ENCODE data around the gene SEPTIN12.
"Not testable (repeated sequence)": the region's sequence is repeated elsewhere in the genome, so short reads cannot be mapped to it uniquely, and the experiment has no call there.

The SEPTIN12 gene

GRCh38 chr16:4795828-4796572 is 7.9 kb upstream of the SEPTIN12 start:
- no peaks in the 10 kb centered on the region for H3K27me3 ChIP-seq (ENCODE audit: control insufficient read depth in 1 of 2, insufficient read depth in 2 of 2, low read length in 2 of 2)
- H3K9ac ChIP-seq (ENCODE audit: low read length in 2 of 2): no peak overlapping the region
- H3K36me3 ChIP-seq (ENCODE audit: control insufficient read depth in 2 of 2, insufficient read depth in 2 of 2, low read length in 2 of 2): peaks cover 10 to 25% of the 10 kb centered on the region in 2 donors
- H3K4me3 ChIP-seq (ENCODE audit: low read length in 2 of 2): no peak overlapping the region
- no peaks in the 10 kb centered on the region for H3K9me3 ChIP-seq (ENCODE audit: control insufficient read depth in 2 of 2, low read length in 2 of 2)
- H3K27ac ChIP-seq (ENCODE audit: low read length): no peak overlapping the region
- peaks cover 9% of the 10 kb centered on the region for H3K4me1 ChIP-seq (ENCODE audit: control insufficient read depth, insufficient read depth, low read length)

- H3K9me3 ChIP-seq (ENCODE audit: control insufficient read depth in 2 of 2, low read length in 2 of 2): no peaks in the 10 kb centered on the region
- H3K27me3 ChIP-seq (ENCODE audit: control insufficient read depth in 1 of 2, insufficient read depth in 2 of 2, low read length in 2 of 2): no peaks in the 10 kb centered on the region
- no peak within 1 kb of the TSS for H3K4me3 ChIP-seq (ENCODE audit: low read length in 2 of 2)
- H3K27ac ChIP-seq (ENCODE audit: low read length): no peak within 1 kb of the TSS
- H3K4me1 ChIP-seq (ENCODE audit: control insufficient read depth, insufficient read depth, low read length): peaks cover 2% of the 10 kb centered on the region
- peaks cover 10 to 25% of the 10 kb centered on the region in 2 donors for H3K36me3 ChIP-seq (ENCODE audit: control insufficient read depth in 2 of 2, insufficient read depth in 2 of 2, low read length in 2 of 2)
- H3K9ac ChIP-seq (ENCODE audit: low read length in 2 of 2): no peak within 1 kb of the TSS
These were observed 7.2 kb upstream of the SEPTIN12 start, which contains the start of gene SMIM22 for GRCh38 chr16:4795181-4795827. Gene SMIM22, plus strand, starts transcription at chr16:4795369. Its CDS starts 366 bp downstream, at chr16:4795735.

- H3K4me1 ChIP-seq (ENCODE audit: control insufficient read depth, insufficient read depth, low read length): no peaks in the 10 kb centered on the region
- H3K9me3 ChIP-seq (ENCODE audit: control insufficient read depth in 2 of 2, low read length in 2 of 2): no peaks in the 10 kb centered on the region
- H3K36me3 ChIP-seq (ENCODE audit: control insufficient read depth in 2 of 2, insufficient read depth in 2 of 2, low read length in 2 of 2): peaks cover 3 to 10% of the 10 kb centered on the region in 2 donors
- H3K9ac ChIP-seq (ENCODE audit: low read length in 2 of 2): no peak overlapping the region
- no peak overlapping the region for H3K4me3 ChIP-seq (ENCODE audit: low read length in 2 of 2)
- peaks cover 0 to 2% of the 10 kb centered on the region in 2 donors for H3K27me3 ChIP-seq (ENCODE audit: control insufficient read depth in 1 of 2, insufficient read depth in 2 of 2, low read length in 2 of 2)
- no peak overlapping the region for H3K27ac ChIP-seq (ENCODE audit: low read length)
These were observed 4.9 kb upstream of the SEPTIN12 start for GRCh38 chr16:4792951-4793513.

GRCh38 chr16:4790871-4791270 is 2.7 kb upstream of the SEPTIN12 start:
- H3K4me3 ChIP-seq (ENCODE audit: low read length in 2 of 2): no peak overlapping the region
- H3K9me3 ChIP-seq (ENCODE audit: control insufficient read depth in 2 of 2, low read length in 2 of 2): no peaks in the 10 kb centered on the region
- H3K9ac ChIP-seq (ENCODE audit: low read length in 2 of 2): no peak overlapping the region
- no peaks in the 10 kb centered on the region for H3K4me1 ChIP-seq (ENCODE audit: control insufficient read depth, insufficient read depth, low read length)
- peaks cover 0 to under 1% of the 10 kb centered on the region in 2 donors for H3K36me3 ChIP-seq (ENCODE audit: control insufficient read depth in 2 of 2, insufficient read depth in 2 of 2, low read length in 2 of 2)
- no peak overlapping the region for H3K27ac ChIP-seq (ENCODE audit: low read length)
- peaks cover 0 to 2% of the 10 kb centered on the region in 2 donors for H3K27me3 ChIP-seq (ENCODE audit: control insufficient read depth in 1 of 2, insufficient read depth in 2 of 2, low read length in 2 of 2)

GRCh38 chr16:4790261-4790660 is 2.1 kb upstream of the SEPTIN12 start:
- peaks cover 0 to 2% of the 10 kb centered on the region in 2 donors for H3K27me3 ChIP-seq (ENCODE audit: control insufficient read depth in 1 of 2, insufficient read depth in 2 of 2, low read length in 2 of 2)
- H3K27ac ChIP-seq (ENCODE audit: low read length): no peak overlapping the region
- no peaks in the 10 kb centered on the region for H3K9me3 ChIP-seq (ENCODE audit: control insufficient read depth in 2 of 2, low read length in 2 of 2)
- no peaks in the 10 kb centered on the region for H3K36me3 ChIP-seq (ENCODE audit: control insufficient read depth in 2 of 2, insufficient read depth in 2 of 2, low read length in 2 of 2)
- no peak overlapping the region for H3K9ac ChIP-seq (ENCODE audit: low read length in 2 of 2)
- H3K4me3 ChIP-seq (ENCODE audit: low read length in 2 of 2): no peak overlapping the region
- no peaks in the 10 kb centered on the region for H3K4me1 ChIP-seq (ENCODE audit: control insufficient read depth, insufficient read depth, low read length)

- H3K9me3 ChIP-seq (ENCODE audit: control insufficient read depth in 2 of 2, low read length in 2 of 2): no peaks in the 10 kb centered on the region
- no peak overlapping the region for H3K9ac ChIP-seq (ENCODE audit: low read length in 2 of 2)
- no peaks in the 10 kb centered on the region for H3K4me1 ChIP-seq (ENCODE audit: control insufficient read depth, insufficient read depth, low read length)
- no peaks in the 10 kb centered on the region for H3K36me3 ChIP-seq (ENCODE audit: control insufficient read depth in 2 of 2, insufficient read depth in 2 of 2, low read length in 2 of 2)
- H3K27me3 ChIP-seq (ENCODE audit: control insufficient read depth in 1 of 2, insufficient read depth in 2 of 2, low read length in 2 of 2): peaks cover 0 to 2% of the 10 kb centered on the region in 2 donors
- no peak overlapping the region for H3K27ac ChIP-seq (ENCODE audit: low read length)
- no peak overlapping the region for H3K4me3 ChIP-seq (ENCODE audit: low read length in 2 of 2)
These were observed 765 bp upstream of the SEPTIN12 start for GRCh38 chr16:4788910-4789309.

GRCh38 chr16:4788489-4788889 is 344 bp upstream of the SEPTIN12 start:
- H3K4me1 ChIP-seq (ENCODE audit: control insufficient read depth, insufficient read depth, low read length): no peaks in the 10 kb centered on the region
- H3K27me3 ChIP-seq (ENCODE audit: control insufficient read depth in 1 of 2, insufficient read depth in 2 of 2, low read length in 2 of 2): peaks cover 0 to 2% of the 10 kb centered on the region in 2 donors
- H3K36me3 ChIP-seq (ENCODE audit: control insufficient read depth in 2 of 2, insufficient read depth in 2 of 2, low read length in 2 of 2): no peaks in the 10 kb centered on the region
- no peak overlapping the region for H3K9ac ChIP-seq (ENCODE audit: low read length in 2 of 2)
- no peak overlapping the region for H3K4me3 ChIP-seq (ENCODE audit: low read length in 2 of 2)
- H3K9me3 ChIP-seq (ENCODE audit: control insufficient read depth in 2 of 2, low read length in 2 of 2): no peaks in the 10 kb centered on the region
- H3K27ac ChIP-seq (ENCODE audit: low read length): no peak overlapping the region

- H3K4me1 ChIP-seq (ENCODE audit: control insufficient read depth, insufficient read depth, low read length): no peaks in the 10 kb centered on the region
- H3K27ac ChIP-seq (ENCODE audit: low read length): no peak overlapping the region
- H3K9me3 ChIP-seq (ENCODE audit: control insufficient read depth in 2 of 2, low read length in 2 of 2): no peaks in the 10 kb centered on the region
- no peak overlapping the region for H3K9ac ChIP-seq (ENCODE audit: low read length in 2 of 2)
- H3K27me3 ChIP-seq (ENCODE audit: control insufficient read depth in 1 of 2, insufficient read depth in 2 of 2, low read length in 2 of 2): peaks cover 0 to 2% of the 10 kb centered on the region in 2 donors
- H3K36me3 ChIP-seq (ENCODE audit: control insufficient read depth in 2 of 2, insufficient read depth in 2 of 2, low read length in 2 of 2): no peaks in the 10 kb centered on the region
- no peak overlapping the region for H3K4me3 ChIP-seq (ENCODE audit: low read length in 2 of 2)
These were observed 1.1 kb downstream of the SEPTIN12 start for GRCh38 chr16:4787068-4787467.

- Histone ChIP-seq H3K27me3 (ENCODE audit: control insufficient read depth in 1 of 2, insufficient read depth in 2 of 2, low read length in 2 of 2) (peaks cover 0 to 2% of the 10 kb centered on the region in 2 donors), H3K9ac (ENCODE audit: low read length in 2 of 2) (no peak overlapping the region), H3K4me3 (ENCODE audit: low read length in 2 of 2) (no peak overlapping the region), H3K4me1 (ENCODE audit: control insufficient read depth, insufficient read depth, low read length) (no peaks in the 10 kb centered on the region), H3K27ac (ENCODE audit: low read length) (no peak overlapping the region), H3K9me3 (ENCODE audit: control insufficient read depth in 2 of 2, low read length in 2 of 2) (no peaks in the 10 kb centered on the region), H3K36me3 (ENCODE audit: control insufficient read depth in 2 of 2, insufficient read depth in 2 of 2, low read length in 2 of 2) (no peaks in the 10 kb centered on the region)
These were observed 2.2 kb downstream of the SEPTIN12 start for GRCh38 chr16:4785758-4786433.

GRCh38 chr16:4784444-4784987 is 3.6 kb downstream of the SEPTIN12 start:
- not testable (repeated sequence) for H3K9ac ChIP-seq (ENCODE audit: low read length in 2 of 2); H3K27ac ChIP-seq (ENCODE audit: low read length); H3K4me1 ChIP-seq (ENCODE audit: control insufficient read depth, insufficient read depth, low read length); H3K36me3 ChIP-seq (ENCODE audit: control insufficient read depth in 2 of 2, insufficient read depth in 2 of 2, low read length in 2 of 2); H3K4me3 ChIP-seq (ENCODE audit: low read length in 2 of 2); H3K9me3 ChIP-seq (ENCODE audit: control insufficient read depth in 2 of 2, low read length in 2 of 2); H3K27me3 ChIP-seq (ENCODE audit: control insufficient read depth in 1 of 2, insufficient read depth in 2 of 2, low read length in 2 of 2)
